Stimulated activated CD8-positive, alpha-beta memory T cell treated with anti-CD3 and anti-CD28 coated beads, Interleukin-4, amount 100 ng/mL, for 4 hours (primary cell): ENCODE measurements around the gene MRPL41.
"Not testable (repeated sequence)": the region's sequence is repeated elsewhere in the genome, so short reads cannot be mapped to it uniquely, and the experiment has no call there.

Source experiments
- DNase-seq, 2 donors: peaks; one replicate each; pipeline ENCODE4 v3.0.0-alpha.2; 2020; ENCODE audit warnings: low read depth in 2 of 2, low spot score in 1 of 2

The MRPL41 gene

DNA sequence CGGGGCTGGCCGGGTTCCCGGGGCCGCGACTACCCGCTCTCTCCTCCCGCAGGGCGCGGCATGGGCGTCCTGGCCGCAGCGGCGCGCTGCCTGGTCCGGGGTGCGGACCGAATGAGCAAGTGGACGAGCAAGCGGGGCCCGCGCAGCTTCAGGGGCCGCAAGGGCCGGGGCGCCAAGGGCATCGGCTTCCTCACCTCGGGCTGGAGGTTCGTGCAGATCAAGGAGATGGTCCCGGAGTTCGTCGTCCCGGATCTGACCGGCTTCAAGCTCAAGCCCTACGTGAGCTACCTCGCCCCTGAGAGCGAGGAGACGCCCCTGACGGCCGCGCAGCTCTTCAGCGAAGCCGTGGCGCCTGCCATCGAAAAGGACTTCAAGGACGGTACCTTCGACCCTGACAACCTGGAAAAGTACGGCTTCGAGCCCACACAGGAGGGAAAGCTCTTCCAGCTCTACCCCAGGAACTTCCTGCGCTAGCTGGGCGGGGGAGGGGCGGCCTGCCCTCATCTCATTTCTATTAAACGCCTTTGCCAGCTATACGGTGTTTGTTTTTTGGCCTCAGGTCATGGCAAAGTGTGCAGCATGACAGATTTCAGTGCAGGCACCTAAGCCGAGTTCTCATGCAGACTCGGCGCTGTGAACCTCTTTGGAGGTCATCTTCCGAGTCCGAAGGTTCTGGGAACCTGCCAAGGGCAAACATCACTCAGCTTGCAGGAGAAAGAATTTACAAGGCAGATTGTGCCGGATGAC is 516 bp downstream of the MRPL41 start:
- no peak for DNase-seq

DNA sequence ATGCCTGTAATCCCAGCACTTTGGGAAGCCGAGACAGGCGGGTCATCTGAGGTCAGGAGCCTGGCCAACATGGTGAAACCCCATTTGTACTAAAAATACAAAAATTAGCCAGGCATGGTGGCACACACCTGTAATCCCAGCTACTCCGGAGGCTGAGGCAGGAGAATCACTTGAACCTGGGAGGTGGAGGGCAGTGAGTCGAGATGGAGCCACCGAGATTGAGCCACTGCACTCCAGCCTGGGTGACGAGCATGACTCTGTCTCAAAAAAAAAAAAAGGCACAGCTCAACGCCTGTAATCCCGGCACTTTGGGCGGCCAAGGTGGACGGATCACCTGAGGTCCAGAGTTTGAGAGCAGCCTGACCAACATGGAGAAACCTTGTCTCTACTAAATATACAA is 2.0 kb downstream of the MRPL41 start:
- not testable (repeated sequence) for DNase-seq

DNA sequence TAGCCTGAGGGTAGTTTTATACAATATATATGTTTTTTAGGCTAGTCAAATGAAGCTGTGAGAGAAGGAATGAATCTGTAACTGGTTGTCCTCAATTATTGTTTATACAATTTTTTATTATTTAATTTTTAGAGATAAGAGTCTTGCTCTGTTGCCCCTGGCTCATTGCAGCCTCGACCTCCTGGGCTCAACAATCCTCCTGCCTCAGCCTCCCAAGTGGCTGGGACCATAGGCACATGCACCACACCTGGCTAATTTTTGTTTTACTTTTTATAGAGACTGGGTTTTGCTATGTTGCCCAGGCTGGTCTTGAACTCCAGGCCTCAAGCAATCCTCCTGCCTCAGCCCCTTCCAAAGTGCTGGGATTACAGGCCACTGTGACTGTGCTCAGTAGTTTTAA is 2.7 kb downstream of the MRPL41 start:
- DNase-seq, result no peak

DNA sequence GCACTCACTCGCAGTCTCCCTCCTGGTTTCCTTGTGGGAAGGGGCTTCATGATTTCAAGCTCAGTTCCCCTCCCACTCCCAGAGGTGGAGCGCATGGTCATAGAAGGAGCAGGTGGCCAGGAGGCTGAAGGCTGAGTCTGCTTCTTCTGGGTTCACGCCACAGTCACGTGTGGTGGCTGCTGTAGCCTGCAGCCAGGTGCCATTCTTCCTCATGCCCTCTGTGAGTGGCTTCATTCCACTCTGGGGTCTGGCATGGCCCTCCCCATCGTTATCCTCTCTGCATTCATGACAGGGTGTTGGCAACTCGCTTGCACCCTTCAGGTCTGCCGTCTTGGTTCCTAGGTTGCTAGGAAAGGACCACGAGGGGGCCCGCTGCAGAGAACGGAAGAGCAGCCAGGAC is 3.5 kb downstream of the MRPL41 start:
- DNase-seq, result no peak

DNA sequence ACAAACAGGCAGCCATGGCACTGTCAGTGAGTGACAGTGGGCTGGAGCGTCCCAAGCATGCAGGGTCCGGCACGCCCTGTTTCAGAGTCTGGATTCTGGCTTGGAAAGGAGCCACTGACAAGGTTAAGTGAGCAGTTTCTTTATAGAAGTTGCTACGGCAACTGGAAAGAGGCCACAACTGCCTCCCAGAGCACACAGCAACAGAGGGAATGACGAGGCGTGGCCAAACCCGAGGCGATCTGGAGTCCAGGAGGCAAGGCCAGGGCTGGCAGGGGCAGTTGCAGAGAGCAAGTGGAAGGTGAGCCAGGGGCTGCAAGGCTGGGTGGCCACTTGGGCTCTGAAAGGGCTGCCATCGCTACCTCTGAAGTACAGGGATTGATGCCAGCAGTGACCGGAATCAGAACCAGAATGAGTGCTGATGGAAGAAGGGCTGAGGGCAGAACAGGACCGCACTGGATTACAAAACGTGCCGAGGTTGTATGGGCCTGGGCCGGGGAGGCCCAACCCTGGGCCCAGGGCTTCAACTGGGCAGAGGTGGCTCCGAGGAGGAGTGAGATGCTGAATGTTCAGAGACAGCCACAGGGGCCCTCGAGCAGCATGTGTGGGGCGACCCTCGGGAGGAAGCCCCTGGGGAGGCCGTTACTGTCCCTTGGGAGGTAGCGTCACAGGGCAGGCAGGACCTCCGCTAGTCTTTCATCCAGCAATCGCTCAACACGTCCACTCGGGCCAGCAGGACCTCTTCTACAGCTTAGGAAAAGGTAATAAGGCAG is 4.6 kb downstream of the MRPL41 start:
- DNase-seq, result no peak

DNA sequence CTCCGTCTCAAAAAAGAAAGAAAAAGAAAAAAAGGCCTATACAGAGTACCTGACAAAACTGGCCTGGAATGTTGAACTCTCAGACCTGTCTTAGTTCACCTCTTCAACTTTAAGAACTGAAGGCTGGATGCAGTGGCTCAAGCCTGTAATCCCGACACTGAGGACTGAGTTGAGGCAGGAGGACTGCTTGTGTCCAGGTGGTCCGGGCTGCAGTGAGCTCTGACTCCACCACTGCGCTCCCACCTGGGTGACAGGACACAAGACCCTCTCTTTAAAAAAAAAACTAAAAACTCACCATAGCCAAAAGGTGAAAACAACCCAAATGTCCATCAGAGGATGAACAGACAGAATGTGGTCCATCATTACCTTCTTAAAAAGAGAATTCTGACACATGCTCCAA is 6.4 kb downstream of the MRPL41 start:
- DNase-seq, result no peak

DNA sequence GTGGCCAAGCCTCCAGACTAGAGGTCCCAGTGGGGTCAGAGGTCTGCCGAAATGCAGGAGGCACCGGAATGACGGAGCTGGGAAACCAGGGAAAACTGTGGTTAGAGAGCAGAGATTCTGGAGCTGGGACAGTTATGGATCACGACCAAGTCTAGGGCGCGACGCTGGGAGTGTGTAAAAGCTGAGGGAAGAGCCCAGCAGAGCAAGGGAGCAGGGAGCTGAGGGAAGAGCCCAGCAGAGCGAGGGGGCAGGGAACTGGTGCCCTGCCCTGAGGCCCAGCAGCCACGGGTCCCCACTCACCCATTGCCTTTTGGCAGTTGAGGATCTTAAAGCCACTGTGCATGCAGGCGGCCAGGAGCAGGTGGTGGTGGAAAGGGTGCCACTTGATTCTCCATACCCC is 12.5 kb downstream of the MRPL41 start:
- DNase-seq, result no peak

DNA sequence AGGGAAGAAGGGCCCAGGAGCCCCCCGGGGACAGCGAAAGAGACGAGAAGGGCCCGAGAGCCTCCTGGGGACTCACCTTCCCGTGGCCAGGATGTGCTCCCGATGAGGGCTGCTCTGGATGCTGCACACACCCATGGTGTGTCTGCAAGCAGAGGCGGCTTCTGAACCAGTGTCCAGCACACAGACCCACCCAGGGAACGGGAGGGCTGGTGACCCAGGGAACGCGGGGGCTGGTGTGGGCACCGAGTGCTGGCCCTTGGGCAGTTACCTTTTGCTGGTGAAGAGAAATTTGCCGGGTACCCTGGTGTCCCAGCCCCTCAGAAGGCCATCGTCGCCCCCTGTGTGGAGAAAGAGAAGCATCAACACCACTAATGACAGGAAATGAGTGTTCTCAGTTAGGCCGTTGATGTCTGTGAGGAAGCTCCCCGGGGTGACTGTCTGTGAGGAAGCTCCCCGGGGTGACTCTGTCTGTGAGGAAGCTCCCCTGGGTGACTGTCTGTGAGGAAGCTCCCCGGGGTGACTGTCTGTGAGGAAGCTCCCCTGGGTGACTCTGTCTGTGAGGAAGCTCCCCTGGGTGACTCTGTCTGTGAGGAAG is 13.2 kb downstream of the MRPL41 start:
- DNase-seq, result no peak

DNA sequence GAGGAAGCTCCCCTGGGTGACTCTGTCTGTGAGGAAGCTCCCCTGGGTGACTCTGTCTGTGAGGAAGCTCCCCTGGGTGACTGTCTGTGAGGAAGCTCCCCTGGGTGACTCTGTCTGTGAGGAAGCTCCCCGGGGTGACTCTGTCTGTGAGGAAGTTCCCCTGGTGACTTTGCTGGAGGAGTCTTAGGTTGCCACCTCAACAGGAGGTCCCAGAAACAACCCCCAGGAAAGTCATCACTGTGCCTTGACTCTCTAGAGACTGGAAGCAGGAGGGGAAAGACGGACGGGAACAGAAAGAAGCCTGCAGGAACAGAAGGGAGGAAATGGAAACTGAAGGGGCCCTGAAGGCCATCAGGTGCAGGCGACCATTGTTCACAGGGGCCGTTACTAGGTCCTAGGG is 16.8 kb downstream of the MRPL41 start:
- not testable (repeated sequence) for DNase-seq

DNA sequence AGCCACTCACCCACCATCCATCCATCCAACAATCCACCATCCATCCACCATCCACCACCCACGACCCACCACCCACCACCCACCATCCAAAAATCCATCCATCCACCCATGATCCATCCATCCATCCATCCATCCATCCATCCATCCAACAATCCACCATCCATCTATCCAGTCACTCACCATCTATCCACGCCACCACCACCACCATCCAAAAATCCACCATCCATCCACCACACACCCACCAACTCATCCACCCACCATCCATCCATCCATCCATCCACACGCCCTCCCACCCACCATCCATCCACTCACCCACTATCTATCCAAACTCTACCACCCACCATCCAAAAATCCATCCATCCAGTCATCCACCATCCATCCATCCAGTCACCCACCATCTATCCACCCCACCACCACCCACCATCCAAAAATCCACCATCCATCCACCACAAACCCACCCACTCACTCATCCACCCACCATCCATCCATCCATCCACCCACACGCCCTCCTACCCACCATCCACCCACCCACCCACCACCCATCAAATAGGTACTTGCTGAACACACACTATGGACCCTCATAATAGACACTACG is 18.0 kb downstream of the MRPL41 start:
- DNase-seq, result no peak

DNA sequence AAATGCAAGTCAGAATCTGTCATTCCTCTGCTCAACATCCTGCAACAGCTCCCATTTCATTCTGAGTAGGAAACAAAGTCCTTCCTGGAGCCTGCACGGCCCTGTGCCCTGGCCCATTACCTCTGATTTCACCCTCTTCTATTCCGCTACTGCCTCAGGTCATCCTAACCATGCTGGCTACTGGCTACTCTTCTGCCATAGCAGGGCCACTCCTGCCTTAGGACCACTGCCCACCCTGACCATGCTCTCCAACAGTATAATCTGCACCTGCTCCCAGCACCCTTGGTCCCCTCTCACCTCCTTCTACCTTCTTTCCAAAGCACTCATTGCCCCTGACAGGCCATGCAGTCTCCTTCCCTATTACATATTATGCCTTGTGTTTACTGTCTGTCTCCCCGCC is 18.9 kb downstream of the MRPL41 start:
- DNase-seq, result no peak

DNA sequence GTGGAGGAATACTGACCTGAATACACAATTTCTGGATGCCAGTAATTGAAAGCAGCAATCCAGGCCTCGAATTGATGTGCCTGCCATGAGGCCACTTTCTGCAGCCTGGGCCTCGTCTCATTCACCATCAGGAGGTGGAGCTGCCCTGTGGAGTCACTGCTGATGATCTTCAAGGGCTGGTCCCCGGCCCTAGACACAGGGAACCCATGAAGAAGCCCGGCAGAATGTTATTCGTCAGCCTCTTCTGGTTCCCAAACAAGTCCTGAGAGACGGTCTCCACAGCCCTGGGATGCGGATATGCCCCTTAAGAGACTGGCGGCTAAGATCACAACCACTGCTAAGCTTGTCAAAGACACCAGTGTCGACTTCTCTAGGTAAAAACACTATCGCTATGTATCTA is 22.5 kb downstream of the MRPL41 start:
- DNase-seq, result no peak

DNA sequence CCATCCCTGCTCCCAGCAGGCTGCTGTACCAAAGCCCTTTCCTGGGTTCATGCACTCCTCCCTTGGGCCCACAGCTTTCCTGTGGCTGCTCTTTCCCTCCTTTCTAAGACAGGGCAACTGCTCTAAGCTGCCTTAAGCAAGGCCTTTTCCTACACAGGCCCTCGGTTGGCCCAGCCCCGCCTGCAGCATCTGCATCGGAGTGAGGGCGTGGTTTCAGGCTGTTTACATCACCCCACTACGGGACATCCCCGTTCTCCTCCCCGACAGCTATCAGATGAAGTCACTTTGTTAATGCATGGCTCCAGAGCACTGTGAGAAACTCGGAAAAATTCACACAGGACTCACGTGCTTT is 23.7 kb downstream of the MRPL41 start:
- DNase-seq, result no peak

DNA sequence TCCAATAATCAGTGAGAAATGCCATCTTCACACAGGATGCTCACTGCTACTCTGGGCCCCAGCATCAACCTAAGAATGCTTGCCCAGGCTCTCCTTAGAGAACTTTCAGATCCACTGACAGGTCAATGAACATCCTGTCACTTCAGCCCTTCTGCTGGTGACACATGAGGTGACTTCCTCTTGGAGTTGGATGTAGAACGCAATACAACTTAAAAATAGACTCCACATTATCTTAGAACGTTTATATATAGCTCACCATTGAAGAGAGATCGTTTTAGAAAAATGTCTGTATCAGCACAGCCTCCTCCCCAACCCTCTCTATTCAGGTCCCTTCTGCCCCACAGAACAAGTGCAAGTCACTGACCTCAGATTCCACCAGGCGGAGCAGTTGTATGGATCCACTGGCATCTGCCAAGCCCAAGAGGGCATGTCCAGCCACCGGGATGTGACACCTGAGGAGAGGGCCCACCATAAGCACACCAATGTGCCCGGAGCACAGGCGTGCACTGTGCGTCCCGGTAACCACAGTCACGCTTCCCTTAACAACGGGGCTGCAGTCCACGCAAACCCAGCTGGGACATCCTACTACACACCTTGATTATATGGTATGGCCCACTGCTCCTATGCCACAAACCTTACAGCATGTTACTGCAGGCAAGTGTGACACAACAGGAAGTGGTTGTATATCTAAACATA is 24.2 kb downstream of the MRPL41 start:
- DNase-seq, result no peak

DNA sequence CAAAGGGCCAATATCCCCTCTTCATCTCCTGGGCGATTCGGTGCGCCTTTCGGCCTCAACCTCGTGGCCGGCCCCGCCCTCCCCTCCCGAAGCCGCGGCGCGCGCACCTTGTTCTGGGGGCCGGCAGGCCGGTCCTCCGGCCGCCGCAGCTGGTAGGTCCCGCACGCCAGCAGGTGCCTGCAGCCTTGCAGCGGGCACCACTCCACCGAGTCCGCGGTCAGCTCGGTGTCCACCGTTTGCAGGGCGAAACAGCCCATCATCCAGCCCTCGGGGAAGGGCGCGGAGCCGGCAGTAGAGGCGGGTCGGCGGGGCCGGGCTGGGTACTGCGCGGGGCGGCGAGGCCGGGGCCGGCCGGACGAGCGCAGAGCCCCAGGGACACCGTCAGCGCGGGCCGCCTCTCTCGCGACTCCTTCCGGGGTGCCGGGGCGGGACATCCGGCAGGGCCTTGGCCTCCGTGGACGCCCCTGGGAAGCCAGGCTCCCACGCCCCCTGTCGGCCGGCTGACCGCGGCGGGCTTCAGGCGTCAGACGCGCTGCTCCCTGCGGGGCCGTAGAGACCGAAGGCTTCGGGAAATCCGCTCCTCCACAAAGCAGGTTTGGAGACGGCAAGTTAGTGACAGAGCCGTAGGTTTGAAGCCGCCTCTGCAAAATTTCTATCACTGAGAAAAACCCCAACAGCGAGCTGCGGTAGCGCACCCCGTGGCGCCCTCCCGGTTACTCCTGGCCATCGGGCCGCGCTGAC is 27.0 kb downstream of the MRPL41 start, which contains the start of gene DPH7:
Gene DPH7 (minus strand): TSS at position 408 of the 741 bp plus-strand sequence. CDS start 148 bp downstream, at position 260.
- DNase-seq, result peak; percentile 90 to 92

DNA sequence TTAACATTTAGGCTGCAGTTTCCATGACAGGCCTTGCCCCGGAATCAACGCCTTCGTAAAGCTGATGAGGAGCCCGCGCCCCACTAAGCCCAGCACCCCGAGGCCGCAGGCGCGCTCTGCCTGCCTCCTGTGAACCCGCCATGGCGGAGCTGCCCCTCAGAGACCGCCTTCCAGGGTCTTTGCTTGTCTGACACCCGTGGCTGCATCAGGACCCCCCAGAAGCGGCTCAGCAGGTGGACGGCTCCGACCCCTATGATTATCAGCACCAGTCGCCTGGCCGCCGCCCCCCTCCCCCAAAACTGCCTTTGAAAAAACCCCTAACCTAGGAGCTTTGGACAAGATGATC is 27.6 kb downstream of the MRPL41 start:
- no peak for DNase-seq

DNA sequence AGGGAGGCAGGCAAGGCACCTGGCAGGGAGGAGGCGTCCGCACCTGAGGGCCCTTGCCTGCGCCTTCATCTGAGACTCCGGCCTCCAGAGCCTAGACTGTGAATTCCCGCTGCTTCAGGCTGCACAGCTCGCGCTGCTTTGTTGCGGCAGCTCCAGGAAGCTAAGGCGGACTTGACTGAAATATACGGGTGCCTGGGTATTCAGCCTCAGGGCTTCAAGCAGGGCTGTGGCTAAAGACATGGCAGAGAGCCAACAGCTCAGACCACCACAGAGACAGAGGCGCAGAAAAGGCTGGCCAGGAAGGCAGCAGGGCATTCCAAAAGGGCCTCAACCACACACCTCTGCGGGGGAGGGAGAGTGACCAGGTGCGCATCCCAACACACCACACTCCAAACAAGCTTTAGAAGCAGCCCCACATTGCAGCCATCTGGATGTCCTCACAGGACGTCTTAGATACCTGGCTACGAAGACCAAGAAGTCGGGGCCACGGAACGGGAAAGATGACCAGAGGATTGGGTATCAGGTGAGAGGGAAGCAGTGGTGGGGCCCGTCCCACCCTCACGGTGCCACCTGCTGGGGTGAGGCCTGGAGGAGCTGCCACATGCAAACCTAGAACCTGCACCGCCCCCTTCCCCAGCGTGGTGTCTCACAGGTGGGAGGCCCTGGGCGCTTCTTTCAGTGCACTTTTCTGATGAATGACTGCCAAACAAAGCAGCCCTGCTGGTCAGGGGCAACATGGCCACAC is 28.7 kb downstream of the MRPL41 start:
- no peak for DNase-seq

DNA sequence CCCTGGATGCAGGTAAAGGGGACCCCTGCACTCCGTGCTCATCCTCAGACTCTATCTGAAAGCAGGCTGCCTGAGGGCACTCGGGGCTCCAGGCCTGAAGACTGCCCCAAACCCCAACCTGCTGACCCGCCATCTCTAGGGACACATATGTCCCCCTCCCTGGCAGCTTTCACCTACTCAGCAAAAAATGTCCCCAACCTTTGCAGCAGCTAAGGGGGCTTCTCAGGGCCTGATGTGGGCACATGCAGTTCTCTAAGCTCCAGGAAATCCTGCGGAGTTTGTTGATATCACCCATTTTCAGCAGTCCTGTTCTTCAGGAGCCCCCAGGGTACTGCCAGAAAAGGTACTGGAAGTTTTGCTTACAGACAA is 29.3 kb downstream of the MRPL41 start:
- DNase-seq, result no peak

DNA sequence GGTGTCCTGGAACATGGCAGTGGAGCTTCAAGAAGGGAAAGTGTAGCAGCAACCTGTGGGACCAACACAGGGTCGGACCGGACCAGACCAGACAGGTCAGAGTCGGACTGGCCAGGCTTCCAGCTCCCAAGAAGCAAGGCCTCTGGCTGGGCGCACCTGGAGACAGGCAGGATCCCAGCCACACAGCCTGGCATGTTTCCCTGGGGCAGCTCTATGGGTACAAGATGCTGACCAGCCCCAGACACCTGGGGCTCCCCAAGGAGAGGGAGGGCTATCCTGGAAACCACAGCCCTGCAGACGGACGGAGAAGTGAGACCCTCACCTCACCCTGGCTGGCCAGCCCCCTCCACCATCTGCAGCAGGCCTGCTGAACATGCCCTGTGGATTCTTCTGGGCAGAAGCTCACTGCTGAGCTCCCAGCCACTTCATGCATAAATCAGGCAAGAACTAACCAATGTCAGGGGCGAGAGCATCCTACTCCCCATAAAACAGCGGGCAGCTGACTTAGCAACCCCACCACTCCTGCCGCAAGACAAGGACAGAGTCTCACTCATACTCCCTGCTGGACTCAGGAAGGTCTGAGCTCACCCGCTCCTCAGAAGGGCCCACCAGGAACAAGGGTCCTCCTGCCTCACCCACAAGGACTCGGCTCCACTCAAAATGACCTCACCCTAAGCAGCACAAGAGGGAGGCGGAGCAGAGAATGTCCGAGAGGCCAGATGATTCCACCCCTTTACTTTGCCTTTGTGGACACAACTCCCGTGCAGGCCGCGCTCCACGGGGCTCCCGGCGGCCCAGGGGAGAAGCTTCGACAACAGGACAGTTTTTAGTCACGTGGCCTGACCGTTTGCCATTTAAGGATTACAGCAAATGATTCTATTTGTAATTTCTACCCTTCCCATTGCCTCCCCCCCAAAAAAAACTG is 29.9 kb downstream of the MRPL41 start:
- DNase-seq, result no peak
